GM23248 (cell line): ENCODE measurements around the gene ERP27. TPM values are rescaled to one million over a fixed set of nuclear protein-coding genes. Genes with fewer than 3 reads are reported as not detected.

Source experiments
- DNase-seq: peaks from one replicate; pipeline ENCODE4 v3.0.0-alpha.2; 2015
- H2AFZ ChIP-seq: fragments of 200-600 bp; sonication (generic); 2 replicates; pipeline ENCODE4 v1.6.1; 2016; ENCODE audit warnings: antibody characterized with exemption
- H3F3A ChIP-seq: fragments of 200-600 bp; sonication (generic); 2 replicates; pipeline ENCODE4 v1.6.1; 2016; ENCODE audit warnings: mild to moderate bottlenecking, antibody characterized with exemption, mixed run types; ENCODE audit not compliant: insufficient read depth
- H3K27ac ChIP-seq: fragments of 200-600 bp; sonication (generic); 2 replicates; pipeline ENCODE4 v1.5.1; 2016; ENCODE audit warnings: mild to moderate bottlenecking
- H3K27me3 ChIP-seq: fragments of 200-600 bp; sonication (generic); replicated peaks from 2 replicates; pipeline ENCODE4 v1.6.1; 2016; ENCODE audit warnings: mild to moderate bottlenecking; ENCODE audit not compliant: insufficient read depth
- H3K36me3 ChIP-seq: fragments of 200-600 bp; sonication (generic); 2 replicates; pipeline ENCODE4 v1.6.1; 2016; ENCODE audit warnings: low read depth, mild to moderate bottlenecking
- H3K4me1 ChIP-seq: fragments of 200-600 bp; sonication (generic); 2 replicates; pipeline ENCODE4 v1.6.1; 2016; ENCODE audit warnings: mild to moderate bottlenecking; ENCODE audit not compliant: insufficient read depth
- H3K4me2 ChIP-seq: fragments of 200-600 bp; sonication (generic); one replicate; pipeline ENCODE4 v1.6.1; 2016; ENCODE audit warnings: mild to moderate bottlenecking; ENCODE audit not compliant: unreplicated experiment
- H3K4me3 ChIP-seq: fragments of 200-600 bp; sonication (generic); 2 replicates; pipeline ENCODE4 v1.5.1; 2016; ENCODE audit warnings: mild to moderate bottlenecking
- H3K79me2 ChIP-seq: fragments of 200-600 bp; sonication (generic); 2 replicates; pipeline ENCODE4 v1.6.1; 2016; ENCODE audit warnings: mild to moderate bottlenecking; ENCODE audit not compliant: insufficient read depth
- H3K9ac ChIP-seq: fragments of 200-600 bp; sonication (generic); 2 replicates; pipeline ENCODE4 v1.6.1; 2016; ENCODE audit warnings: mild to moderate bottlenecking
- H3K9me2 ChIP-seq: fragments of 200-600 bp; sonication (generic); 2 replicates; pipeline ENCODE4 v1.6.1; 2016; ENCODE audit warnings: mixed run types, mild to moderate bottlenecking, moderate library complexity; ENCODE audit not compliant: insufficient read depth
- H3K9me3 ChIP-seq: fragments of 200-600 bp; sonication (generic); one replicate; pipeline ENCODE4 v1.6.1; 2017; ENCODE audit warnings: low read depth
- H4K20me1 ChIP-seq: fragments of 200-600 bp; sonication (generic); 2 replicates; pipeline ENCODE4 v1.6.0; 2016; ENCODE audit not compliant: insufficient read depth
- EZH2 ChIP-seq: fragments of 200-600 bp; sonication (generic); IDR thresholded peaks from 2 replicates; pipeline ENCODE4 v1.6.1; 2018; ENCODE audit warnings: antibody characterized with exemption, mild to moderate bottlenecking; ENCODE audit not compliant: insufficient read depth, poor library complexity, severe bottlenecking
- EZH2phosphoT487 ChIP-seq: fragments of 200-600 bp; sonication (generic); IDR thresholded peaks from 2 replicates; pipeline ENCODE4 v1.6.1; 2018; ENCODE audit warnings: antibody characterized with exemption, moderate library complexity, mild to moderate bottlenecking, low read depth; ENCODE audit not compliant: insufficient read depth
- WGBS, 2 experiments: methylation state at CpG; one replicate each; pipeline ENCODE4 v1.1.6; 2015 to 2017; ENCODE audit warnings: low lambda C conversion rate in 2 of 2, low coverage in 1 of 2; ENCODE audit errors: missing lambda C conversion rate in 2 of 2; 5-methylcytosine and 5-hydroxymethylcytosine counted together
- in situ Hi-C: fragments of 300-500 bp; cut with MboI; formaldehyde crosslinking; loops from 2 replicates; pipeline ENCODE4 v1.15.0; 2020
- polyA plus RNA-seq: library from polyadenylated mRNA; unstranded; fragments of >200 nt; fragmentation: Nextera tagmentation; extraction: Ambion mirVana; gene quantifications from 2 replicates; pipeline ENCODE4 v1.2.1, GENCODE V29; 2016
- total RNA-seq: library from RNA; depleted of rRNA; stranded (reverse); fragments of >200 nt; shearing (Covaris generic); gene quantifications from 2 replicates; pipeline ENCODE4 v1.2.3, GENCODE V29; 2014

The ERP27 gene
- total and polyA plus RNA-seq, 2 experiments from 2014 or later = not detected

- H3K4me1 ChIP-seq = peaks cover 11% of the 10 kb centered on the region
- H3K9ac ChIP-seq = no peak overlapping the region
- no peak overlapping the region for H3K4me2 ChIP-seq
- H3K4me3 ChIP-seq = no peak overlapping the region
- H3K9me2 ChIP-seq = no peaks in the 10 kb centered on the region
- H2AFZ ChIP-seq = no peak overlapping the region
- H3K27ac ChIP-seq = no peak overlapping the region
- in situ Hi-C loops = no loop called here
- no peak for TF ChIP-seq EZH2phosphoT487
- TF ChIP-seq EZH2 = no peak
- H3K9me3 ChIP-seq = no peaks in the 10 kb centered on the region
- WGBS, 2 experiments = 12 to 28% methylated on average over 5 of the region's 5 CpGs
- no peak for DNase-seq
- H3K36me3 ChIP-seq = no peaks in the 10 kb centered on the region
- no peaks in the 10 kb centered on the region; the same call in 1 of the 2 replicates for H3F3A ChIP-seq
- peaks cover 27% of the 10 kb centered on the region; the same call in 1 of the 2 replicates for H3K27me3 ChIP-seq
- no peaks in the 10 kb centered on the region for H4K20me1 ChIP-seq
- H3K79me2 ChIP-seq = no peaks in the 10 kb centered on the region
Measured at GRCh38 chr12:14890701-14891100, 47.6 kb downstream of the ERP27 start.

- in situ Hi-C loops = no loop called here
- H3K4me1 ChIP-seq = peaks cover 29% of the 10 kb centered on the region
- H3K9ac ChIP-seq = no peak overlapping the region
- H3K4me2 ChIP-seq = peak overlapping the region; percentile 58
- H2AFZ ChIP-seq = no peak overlapping the region
- H3F3A ChIP-seq = no peaks in the 10 kb centered on the region; the same call in 1 of the 2 replicates
- WGBS, 2 experiments = 46 to 50% methylated on average over 6 of the region's 6 CpGs
- no peak overlapping the region for H3K27ac ChIP-seq
- no peaks in the 10 kb centered on the region for H3K9me2 ChIP-seq
- no peaks in the 10 kb centered on the region for H3K9me3 ChIP-seq
- no peaks in the 10 kb centered on the region for H4K20me1 ChIP-seq
- H3K79me2 ChIP-seq = no peaks in the 10 kb centered on the region
- no peak for DNase-seq
- TF ChIP-seq EZH2 = no peak
- TF ChIP-seq EZH2phosphoT487 = no peak
- H3K4me3 ChIP-seq = peak overlapping the region; percentile 45; the same call in 1 of the 2 replicates
- H3K27me3 ChIP-seq = peaks cover 27% of the 10 kb centered on the region; the same call in 1 of the 2 replicates
- no peaks in the 10 kb centered on the region for H3K36me3 ChIP-seq
Measured at GRCh38 chr12:14886271-14886670, 52.1 kb downstream of the ERP27 start.

GRCh38 chr12:14885718-14886221, 52.6 kb downstream of the ERP27 start, which contains the start of gene MGP:
MGP (minus strand) TSS chr12:14885854; CDS start chr12:14885791, 63 bp downstream.
- Histone ChIP-seq H3K9ac (peak within 1 kb of the TSS; percentile 13), H3K36me3 (no peaks in the 10 kb centered on the region), H3K4me2 (peak within 1 kb of the TSS; percentile 71), H3K4me3 (peak within 1 kb of the TSS; percentile 45), H4K20me1 (no peaks in the 10 kb centered on the region), H3F3A (no peaks in the 10 kb centered on the region; the same call in 1 of the 2 replicates), H3K27me3 (peaks cover 25% of the 10 kb centered on the region; the same call in 1 of the 2 replicates), H2AFZ (peak within 1 kb of the TSS; percentile 54), H3K27ac (no peak within 1 kb of the TSS), H3K9me2 (no peaks in the 10 kb centered on the region), H3K4me1 (peaks cover 29% of the 10 kb centered on the region), H3K9me3 (no peaks in the 10 kb centered on the region), H3K79me2 (no peaks in the 10 kb centered on the region)
- in situ Hi-C loops = no loop called here
- TF ChIP-seq EZH2phosphoT487 = no peak
- no peak for TF ChIP-seq EZH2
- peak; percentile 66 for DNase-seq
- 2 to 6% methylated on average over 6 of the region's 6 CpGs for WGBS, 2 experiments

GRCh38 chr12:14884458-14884878, 53.9 kb downstream of the ERP27 start:
- Histone ChIP-seq H3K4me1 (peaks cover 29% of the 10 kb centered on the region), H3F3A (no peaks in the 10 kb centered on the region; the same call in 1 of the 2 replicates), H3K4me2 (peak overlapping the region; percentile 71), H3K27ac (no peak overlapping the region), H3K9me3 (no peaks in the 10 kb centered on the region), H2AFZ (peak overlapping the region; percentile 54; the same call in 1 of the 2 replicates), H4K20me1 (no peaks in the 10 kb centered on the region), H3K9me2 (no peaks in the 10 kb centered on the region), H3K36me3 (no peaks in the 10 kb centered on the region), H3K27me3 (peaks cover 12% of the 10 kb centered on the region; the same call in 1 of the 2 replicates), H3K9ac (peak overlapping the region; percentile 13; the same call in 1 of the 2 replicates), H3K4me3 (peak overlapping the region; percentile 38), H3K79me2 (no peaks in the 10 kb centered on the region)
- in situ Hi-C loops = no loop called here
- TF ChIP-seq EZH2 (no peak), EZH2phosphoT487 (no peak)
- DNase-seq = peak; percentile 87
- WGBS, 2 experiments = 1 to 2% methylated on average over 5 of the region's 5 CpGs
